Measurements from ENCODE around the gene NCAM1. TPM values are rescaled to one million over a fixed set of nuclear protein-coding genes. Genes with fewer than 3 reads are reported as not detected.
"Not testable (repeated sequence)": the region's sequence is repeated elsewhere in the genome, so short reads cannot be mapped to it uniquely, and the experiment has no call there.

The NCAM1 gene
- total RNA-seq, 2 experiments from 2014 or later, result 0.48 to 0.78 TPM

- H3K4me3 Mint-ChIP-seq, result no peak overlapping the region
- ChIA-PET CTCF (no interaction called here), POLR2A (no interaction called here)
- no peaks in the 10 kb centered on the region for H3K4me1 Mint-ChIP-seq
- no peaks in the 10 kb centered on the region for H3K9me3 Mint-ChIP-seq
- no peak overlapping the region for H3K27ac Mint-ChIP-seq
- no peaks in the 10 kb centered on the region for H3K36me3 Mint-ChIP-seq (ENCODE audit: low read depth)
- no peak for DNase-seq
- H3K27me3 Mint-ChIP-seq, result peaks cover 25% of the 10 kb centered on the region
Measured at GRCh38 chr11:113295993-113296392, 334.8 kb downstream of the NCAM1 start.

GRCh38 chr11:113296447-113297205 lies 335.4 kb downstream of the NCAM1 start:
- no peaks in the 10 kb centered on the region for H3K9me3 Mint-ChIP-seq
- peaks cover 29% of the 10 kb centered on the region for H3K27me3 Mint-ChIP-seq
- POLR2A ChIA-PET, result no interaction called here
- H3K27ac Mint-ChIP-seq, result no peak overlapping the region
- H3K36me3 Mint-ChIP-seq (ENCODE audit: low read depth), result no peaks in the 10 kb centered on the region
- no peak overlapping the region for H3K4me3 Mint-ChIP-seq
- H3K4me1 Mint-ChIP-seq, result no peaks in the 10 kb centered on the region
- DNase-seq, result no peak
- CTCF ChIA-PET, result no interaction called here

GRCh38 chr11:113298496-113298895 lies 337.3 kb downstream of the NCAM1 start:
- not testable (repeated sequence) for DNase-seq; H3K36me3 Mint-ChIP-seq (ENCODE audit: low read depth); H3K27ac Mint-ChIP-seq; H3K9me3 Mint-ChIP-seq; H3K4me1 Mint-ChIP-seq; H3K4me3 Mint-ChIP-seq
- ChIA-PET CTCF (interaction anchor here (1.0 to 1.5 kb wide), 2 partner anchors 9 to 235 kb away, joined by 3 to 4 read pairs; no protein-coding TSS in a partner anchor), POLR2A (interaction anchor here (0.6 kb wide), 1 partner anchor 366 kb away, joined by 3 read pairs; no protein-coding TSS in a partner anchor)
- peaks cover 32% of the 10 kb centered on the region for H3K27me3 Mint-ChIP-seq

- Mint-ChIP-seq H3K36me3 (ENCODE audit: low read depth) (no peaks in the 10 kb centered on the region), H3K27me3 (peaks cover 14% of the 10 kb centered on the region), H3K4me1 (no peaks in the 10 kb centered on the region), H3K27ac (no peak overlapping the region), H3K9me3 (no peaks in the 10 kb centered on the region), H3K4me3 (no peak overlapping the region)
- no peak for DNase-seq
- POLR2A ChIA-PET, result no interaction called here
- CTCF ChIA-PET, result interaction anchor here (1.4 to 1.9 kb wide), 2 partner anchors 228 to 491 kb away, joined by 5 to 7 read pairs; no protein-coding TSS in a partner anchor
Measured at GRCh38 chr11:113304916-113305315, 343.7 kb downstream of the NCAM1 start.

GRCh38 chr11:113305440-113306336 lies 344.5 kb downstream of the NCAM1 start:
- POLR2A ChIA-PET, result no interaction called here
- CTCF ChIA-PET, result interaction anchor here (0.6 to 1.9 kb wide), 6 partner anchors 227 to 493 kb away, joined by 3 to 12 read pairs (median 4); partner anchors contain the start of gene ZW10
- DNase-seq, result peak; percentile 78
- Mint-ChIP-seq H3K9me3 (no peaks in the 10 kb centered on the region), H3K36me3 (ENCODE audit: low read depth) (no peaks in the 10 kb centered on the region), H3K27ac (no peak overlapping the region), H3K4me1 (no peaks in the 10 kb centered on the region), H3K4me3 (no peak overlapping the region), H3K27me3 (peaks cover 10% of the 10 kb centered on the region)

- DNase-seq, result no peak
- H3K27me3 Mint-ChIP-seq, result peaks cover 1% of the 10 kb centered on the region
- ChIA-PET POLR2A (no interaction called here), CTCF (no interaction called here)
- no peaks in the 10 kb centered on the region for H3K9me3 Mint-ChIP-seq
- no peak overlapping the region for H3K4me3 Mint-ChIP-seq
- H3K36me3 Mint-ChIP-seq (ENCODE audit: low read depth), result no peaks in the 10 kb centered on the region
- no peak overlapping the region for H3K27ac Mint-ChIP-seq
- H3K4me1 Mint-ChIP-seq, result peaks cover 5% of the 10 kb centered on the region
Measured at GRCh38 chr11:113308601-113309000, 347.4 kb downstream of the NCAM1 start.

- POLR2A ChIA-PET, result no interaction called here
Measured at GRCh38 chr11:113311536-113311935, 350.3 kb downstream of the NCAM1 start.

GRCh38 chr11:113313601-113314000 lies 352.4 kb downstream of the NCAM1 start:
- ChIA-PET POLR2A (interaction anchor here (0.8 to 1.5 kb wide), 4 partner anchors 10 to 459 kb away, joined by 3 to 4 read pairs (median 3); partner anchors contain the start of gene ZW10), CTCF (interaction anchor here (1.4 to 2.3 kb wide), 3 partner anchors 219 to 483 kb away, joined by 3 to 9 read pairs (median 4); partner anchors contain the start of gene ZW10)
- no peak for DNase-seq
- no peaks in the 10 kb centered on the region for H3K9me3 Mint-ChIP-seq
- peaks cover 21% of the 10 kb centered on the region for H3K4me1 Mint-ChIP-seq
- no peaks in the 10 kb centered on the region for H3K27me3 Mint-ChIP-seq
- peaks cover 12% of the 10 kb centered on the region for H3K36me3 Mint-ChIP-seq (ENCODE audit: low read depth)
- peak overlapping the region; percentile 73 for H3K4me3 Mint-ChIP-seq
- H3K27ac Mint-ChIP-seq, result no peak overlapping the region

More at GRCh38 chr11:113311536-113311935, 350.3 kb downstream of the NCAM1 start:
- DNase-seq, result no peak
- H3K27me3 Mint-ChIP-seq, result no peaks in the 10 kb centered on the region
- no peak overlapping the region for H3K27ac Mint-ChIP-seq
- CTCF ChIA-PET, result no interaction called here
- no peak overlapping the region for H3K4me3 Mint-ChIP-seq
- H3K36me3 Mint-ChIP-seq (ENCODE audit: low read depth), result no peaks in the 10 kb centered on the region
- H3K9me3 Mint-ChIP-seq, result no peaks in the 10 kb centered on the region
- H3K4me1 Mint-ChIP-seq, result peaks cover 21% of the 10 kb centered on the region

GRCh38 chr11:113314065-113314388 lies 352.8 kb downstream of the NCAM1 start:
- ChIA-PET POLR2A (interaction anchor here (0.8 to 1.5 kb wide), 4 partner anchors 9 to 459 kb away, joined by 3 to 4 read pairs (median 3); partner anchors contain the start of gene ZW10), CTCF (interaction anchor here (1.4 to 2.3 kb wide), 3 partner anchors 218 to 482 kb away, joined by 3 to 9 read pairs (median 4); partner anchors contain the start of gene ZW10)
- no peaks in the 10 kb centered on the region for H3K9me3 Mint-ChIP-seq
- H3K4me1 Mint-ChIP-seq, result peaks cover 21% of the 10 kb centered on the region
- no peak for DNase-seq
- H3K27me3 Mint-ChIP-seq, result no peaks in the 10 kb centered on the region
- H3K4me3 Mint-ChIP-seq, result peak overlapping the region; percentile 73
- H3K27ac Mint-ChIP-seq, result no peak overlapping the region
- H3K36me3 Mint-ChIP-seq (ENCODE audit: low read depth), result peaks cover 12% of the 10 kb centered on the region

GRCh38 chr11:113314389-113315301 lies 353.4 kb downstream of the NCAM1 start, which contains the start of gene TTC12:
TSS of gene TTC12 (plus strand) at chr11:113314583. CDS start at chr11:113316258, 1,675 bp downstream.
- peaks cover 21% of the 10 kb centered on the region for H3K4me1 Mint-ChIP-seq
- POLR2A ChIA-PET, result interaction anchor here (0.8 to 1.5 kb wide), 4 partner anchors 9 to 458 kb away, joined by 3 to 4 read pairs (median 3); partner anchors contain the start of gene ZW10
- H3K36me3 Mint-ChIP-seq (ENCODE audit: low read depth), result peaks cover 12% of the 10 kb centered on the region
- peak; percentile 94 for DNase-seq
- H3K27ac Mint-ChIP-seq, result peak within 1 kb of the TSS; percentile 54
- CTCF ChIA-PET, result interaction anchor here (1.4 to 2.3 kb wide), 4 partner anchors 218 to 482 kb away, joined by 3 to 9 read pairs (median 4); partner anchors contain the start of gene ZW10
- H3K27me3 Mint-ChIP-seq, result no peaks in the 10 kb centered on the region
- peak within 1 kb of the TSS; percentile 73 for H3K4me3 Mint-ChIP-seq
- no peaks in the 10 kb centered on the region for H3K9me3 Mint-ChIP-seq

- DNase-seq, result no peak
- Mint-ChIP-seq H3K27me3 (no peaks in the 10 kb centered on the region), H3K4me3 (peak overlapping the region; percentile 73), H3K4me1 (peaks cover 21% of the 10 kb centered on the region), H3K36me3 (ENCODE audit: low read depth) (peaks cover 12% of the 10 kb centered on the region), H3K27ac (no peak overlapping the region), H3K9me3 (no peaks in the 10 kb centered on the region)
- CTCF ChIA-PET, result interaction anchor here (0.8 to 1.4 kb wide), 2 partner anchors 8 to 481 kb away, joined by 3 read pairs; no protein-coding TSS in a partner anchor
- POLR2A ChIA-PET, result no interaction called here
Measured at GRCh38 chr11:113315811-113316210, 354.6 kb downstream of the NCAM1 start.

- no peaks in the 10 kb centered on the region for H3K27me3 Mint-ChIP-seq
- DNase-seq, result no peak
- peaks cover 12% of the 10 kb centered on the region for H3K36me3 Mint-ChIP-seq (ENCODE audit: low read depth)
- no peaks in the 10 kb centered on the region for H3K9me3 Mint-ChIP-seq
- H3K4me3 Mint-ChIP-seq, result no peak overlapping the region
- H3K27ac Mint-ChIP-seq, result no peak overlapping the region
- peaks cover 21% of the 10 kb centered on the region for H3K4me1 Mint-ChIP-seq
- ChIA-PET POLR2A (no interaction called here), CTCF (no interaction called here)
Measured at GRCh38 chr11:113316256-113316655, 355.0 kb downstream of the NCAM1 start.
